ENCODE measurements around the gene EIF2AK3. TPM values are rescaled to one million over a fixed set of nuclear protein-coding genes. Genes with fewer than 3 reads are reported as not detected.

The EIF2AK3 gene
- total RNA-seq, 1 donor from 2014 or later, result 11.8 TPM

DNA sequence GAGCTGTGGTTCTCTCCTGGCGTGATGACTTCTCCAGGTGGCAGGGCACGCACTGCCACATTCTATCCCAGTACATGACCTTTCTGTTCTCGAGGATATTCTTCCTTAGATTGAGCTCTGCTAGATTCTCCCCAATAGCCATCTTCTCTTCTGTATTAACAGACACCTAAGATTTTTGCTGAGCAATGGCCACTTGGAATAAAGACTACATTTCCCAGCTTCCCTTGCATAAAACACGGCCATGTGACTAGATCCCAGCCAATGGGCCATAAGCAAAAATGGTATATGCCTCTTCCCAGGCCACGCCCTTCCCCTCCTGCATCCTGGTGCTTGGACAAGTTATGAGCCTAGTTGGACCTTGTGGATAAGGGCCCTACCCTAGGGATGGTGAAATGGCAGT, 82.1 kb downstream of the EIF2AK3 start:
- ATAC-seq (no peak), DNase-seq (ENCODE audit: low spot score) (no peak)

DNA sequence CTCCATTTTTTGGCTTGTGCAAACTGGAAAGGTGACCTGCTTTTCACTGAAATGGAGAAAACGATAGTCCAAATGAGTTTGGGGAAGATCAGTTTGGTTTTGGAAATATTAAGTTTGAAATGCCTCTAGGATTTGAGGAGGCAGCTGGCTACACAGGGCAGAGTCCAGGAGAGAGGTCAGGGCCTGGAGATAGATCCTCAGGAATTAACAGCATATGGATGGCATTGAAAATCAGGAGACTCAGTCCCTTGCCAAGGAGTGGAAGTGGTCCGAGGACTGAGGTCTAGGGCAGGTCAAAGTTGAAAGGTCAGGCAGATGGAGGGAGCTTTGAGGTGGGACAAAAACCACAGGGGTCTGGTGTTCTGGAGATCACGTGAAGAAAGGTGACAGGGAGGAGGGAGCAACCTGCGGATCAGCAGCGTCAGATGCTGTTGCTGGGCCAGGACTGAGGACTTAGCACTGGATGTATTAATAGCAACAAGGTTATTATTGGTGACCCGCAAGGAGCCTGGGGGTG, 83.7 kb downstream of the EIF2AK3 start:
- no peak for DNase-seq (ENCODE audit: low spot score)
- ATAC-seq, result no peak

DNA sequence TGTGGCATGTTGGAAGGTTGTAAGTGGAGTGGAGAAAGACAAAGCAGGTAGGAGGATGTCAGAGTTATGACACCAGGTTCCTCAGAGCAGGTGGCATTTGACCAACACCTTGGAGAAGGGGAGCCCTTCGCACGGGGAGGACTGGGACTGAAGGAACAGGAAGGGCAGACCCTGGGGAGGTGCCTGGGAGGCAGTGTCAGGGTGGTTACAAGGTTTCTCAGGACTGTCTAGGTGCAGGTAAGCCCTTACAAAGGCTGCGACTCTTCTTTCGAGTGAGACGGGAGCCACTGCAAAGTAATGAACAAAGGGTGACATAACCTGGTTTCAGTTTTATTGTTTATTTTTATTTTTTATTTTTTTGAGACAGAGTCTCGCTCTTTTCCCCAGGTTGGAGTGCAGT, 84.6 kb downstream of the EIF2AK3 start:
- DNase-seq (ENCODE audit: low spot score), result no peak

GRCh38 chr2:88540346-88540745, 86.9 kb downstream of the EIF2AK3 start:
- DNase-seq (ENCODE audit: low spot score) (no peak), ATAC-seq (no peak)

More for the DNA sequence above, 84.6 kb downstream of the EIF2AK3 start:
- ATAC-seq, result no peak

DNA sequence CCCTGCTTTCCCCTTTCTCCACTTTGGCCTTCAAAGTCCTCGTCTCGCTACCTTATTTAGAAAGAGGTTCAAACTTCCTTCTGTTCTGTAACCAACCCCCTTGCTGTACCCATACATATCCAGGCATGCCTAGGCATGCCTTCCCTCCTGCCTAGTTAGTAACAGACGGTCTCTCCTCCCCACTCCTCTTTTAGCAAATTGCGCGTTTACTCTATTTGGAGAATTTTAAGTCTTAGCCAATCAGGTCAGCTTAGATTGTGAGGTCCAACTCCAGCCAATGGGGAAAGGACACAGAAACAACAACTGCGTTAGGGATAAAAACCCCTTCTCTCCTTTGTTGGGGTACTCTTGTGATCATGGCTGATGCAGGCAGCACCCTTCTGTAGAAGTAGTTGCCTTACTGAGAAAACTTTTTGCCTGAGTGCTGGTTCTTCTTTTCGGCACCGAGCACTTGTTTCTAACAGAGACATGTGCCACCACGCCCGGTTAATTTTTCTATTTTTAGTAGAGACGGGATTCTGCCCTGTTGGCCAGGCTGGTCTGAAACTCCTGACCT, 88.8 kb downstream of the EIF2AK3 start:
- ATAC-seq (no peak), DNase-seq (ENCODE audit: low spot score) (no peak)

- ATAC-seq, result no peak
- no peak for DNase-seq (ENCODE audit: low spot score)
These were observed 89.6 kb downstream of the EIF2AK3 start for GRCh38 chr2:88537640-88538039.

DNA sequence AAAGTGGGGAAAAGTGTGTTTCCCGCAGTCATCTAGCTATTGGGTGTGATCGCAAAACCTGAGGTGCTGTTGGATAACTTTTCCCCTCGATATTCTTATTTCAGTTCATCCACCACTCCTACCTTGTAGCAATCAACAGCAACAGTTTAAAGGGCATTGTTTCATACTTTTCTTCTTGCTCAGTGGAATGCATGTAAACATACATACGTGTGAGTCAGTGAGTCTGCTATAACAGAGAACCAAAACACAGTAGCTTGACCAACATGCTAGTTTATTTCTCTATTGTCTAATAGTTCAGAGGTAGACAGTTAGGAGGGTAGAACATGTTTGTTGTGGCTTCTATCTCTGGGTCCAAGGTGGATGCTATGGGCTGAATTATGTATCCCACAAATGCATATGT, 97.2 kb downstream of the EIF2AK3 start:
- no peak for ATAC-seq
- no peak for DNase-seq (ENCODE audit: low spot score)

DNA sequence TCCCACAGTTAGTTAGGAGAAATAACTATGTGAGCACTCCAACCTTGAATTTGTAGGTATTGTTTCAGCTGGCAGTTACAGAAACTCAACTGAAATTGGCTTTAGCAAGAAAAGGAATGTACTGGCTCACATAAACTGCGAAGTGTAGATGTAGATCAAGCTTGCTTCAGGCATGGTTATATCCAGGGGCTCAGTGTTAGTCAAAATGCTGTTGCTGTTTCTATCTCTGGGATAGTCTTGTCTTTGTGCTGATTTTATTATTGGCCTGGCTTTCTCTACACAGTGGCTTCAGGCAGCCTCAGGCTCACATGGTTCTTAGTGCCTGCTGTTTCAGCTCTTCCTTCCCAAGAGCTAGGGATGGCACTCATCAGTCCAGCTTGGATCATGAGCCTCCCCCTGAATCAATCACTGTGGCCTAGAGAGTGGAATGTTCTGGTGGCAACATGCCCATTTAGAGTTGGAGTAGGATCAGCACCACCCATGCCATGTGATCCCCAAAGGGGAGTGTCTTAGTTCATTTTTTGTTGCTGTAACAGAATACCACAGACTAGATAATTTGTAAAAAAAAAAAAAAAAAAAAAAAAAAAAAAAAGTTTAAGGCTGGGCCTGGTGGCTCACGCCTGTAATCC, 105.7 kb downstream of the EIF2AK3 start:
- ATAC-seq, result no peak

GRCh38 chr2:88517759-88518201, 109.5 kb downstream of the EIF2AK3 start:
- ATAC-seq (no peak), DNase-seq (ENCODE audit: low spot score) (no peak)

More for the DNA sequence above, 105.7 kb downstream of the EIF2AK3 start:
- DNase-seq (ENCODE audit: low spot score), result no peak

Other genes starting within 250 kb of the EIF2AK3 start
- not detected for gene FOXI3, start 174.8 kb downstream of the EIF2AK3 start, total RNA-seq
- gene RPIA, start 64.2 kb upstream of the EIF2AK3 start, total RNA-seq, result 2.9 TPM